WTC11 (cell line): ENCODE measurements around the gene ZNF622.

Experiments used
- AR ChIP-seq: fragments of 250-450 bp; sonication (Bioruptor Pico); IDR thresholded peaks from 2 replicates; pipeline ENCODE4 v1.9.0; 2021; ENCODE audit warnings: mild to moderate bottlenecking
- ARID4B ChIP-seq: sonication (generic); formaldehyde crosslinking; IDR thresholded peaks from 2 replicates; pipeline ENCODE4 v1.8.0; 2023; ENCODE audit warnings: missing genetic modification reagents, mild to moderate bottlenecking, borderline replicate concordance
- CREB1 ChIP-seq: sonication (generic); formaldehyde crosslinking; IDR thresholded peaks from 2 replicates; pipeline ENCODE4 v1.8.0; 2023; ENCODE audit warnings: mild to moderate bottlenecking, missing genetic modification reagents
- CTCF ChIP-seq: fragments of 200-600 bp; IDR thresholded peaks from 2 replicates; pipeline ENCODE4 v1.8.0; 2022; ENCODE audit warnings: antibody characterized with exemption
- GRHL2 ChIP-seq: fragments of 250-450 bp; sonication (Bioruptor Pico); IDR thresholded peaks from 2 replicates; pipeline ENCODE4 v1.8.0; 2022; ENCODE audit warnings: mild to moderate bottlenecking, moderate library complexity; ENCODE audit not compliant: insufficient replicate concordance, severe bottlenecking
- PRRX2 ChIP-seq: fragments of 250-450 bp; sonication (Bioruptor Pico); IDR thresholded peaks from 2 replicates; pipeline ENCODE4 v1.8.0; 2021; ENCODE audit warnings: mild to moderate bottlenecking
- USF1 ChIP-seq: sonication (generic); formaldehyde crosslinking; IDR thresholded peaks from 2 replicates; pipeline ENCODE4 v1.8.0; 2022; ENCODE audit warnings: mild to moderate bottlenecking, missing genetic modification reagents
- USF2 ChIP-seq: sonication (generic); formaldehyde crosslinking; IDR thresholded peaks from 2 replicates; pipeline ENCODE4 v1.8.1; 2023; ENCODE audit warnings: mild to moderate bottlenecking, missing genetic modification reagents, moderate library complexity
- ZBTB21 ChIP-seq: sonication (generic); formaldehyde crosslinking; IDR thresholded peaks from 2 replicates; pipeline ENCODE4 v1.8.1; 2023; ENCODE audit warnings: mild to moderate bottlenecking, missing genetic modification reagents, borderline replicate concordance
- ZNF121 ChIP-seq: sonication (generic); formaldehyde crosslinking; IDR thresholded peaks from 2 replicates; pipeline ENCODE4 v1.8.0; 2023; ENCODE audit warnings: missing genetic modification reagents
- ZNF138 ChIP-seq: sonication (generic); formaldehyde crosslinking; conservative IDR thresholded peaks from 2 replicates; pipeline ENCODE4 v1.8.1; 2022; ENCODE audit warnings: mild to moderate bottlenecking, moderate library complexity, missing genetic modification reagents
- TF ChIP-seq, protein P1 (sequence below): sonication (generic); formaldehyde crosslinking; IDR thresholded peaks from 2 replicates; pipeline ENCODE4 v1.8.1; 2023; ENCODE audit warnings: mild to moderate bottlenecking, missing genetic modification reagents
- TF ChIP-seq, protein P2 (sequence below): sonication (generic); formaldehyde crosslinking; IDR thresholded peaks from 2 replicates; pipeline ENCODE4 v1.8.0; 2022; ENCODE audit warnings: mild to moderate bottlenecking, missing genetic modification reagents
- TF ChIP-seq, protein P3 (sequence below): sonication (generic); formaldehyde crosslinking; IDR thresholded peaks from 2 replicates; pipeline ENCODE4 v1.8.1; 2023; ENCODE audit warnings: mild to moderate bottlenecking, missing genetic modification reagents, moderate library complexity

GRCh38 chr5:16457853-16458252 is 7.7 kb downstream of the ZNF622 start:
- no peak for TF ChIP-seq ZBTB21 (CRISPR knock-in tag)
- no peak for TF ChIP-seq GRHL2 (CRISPR knock-in tag)
- TF ChIP-seq CTCF = no peak
- TF ChIP-seq, protein P1, sequence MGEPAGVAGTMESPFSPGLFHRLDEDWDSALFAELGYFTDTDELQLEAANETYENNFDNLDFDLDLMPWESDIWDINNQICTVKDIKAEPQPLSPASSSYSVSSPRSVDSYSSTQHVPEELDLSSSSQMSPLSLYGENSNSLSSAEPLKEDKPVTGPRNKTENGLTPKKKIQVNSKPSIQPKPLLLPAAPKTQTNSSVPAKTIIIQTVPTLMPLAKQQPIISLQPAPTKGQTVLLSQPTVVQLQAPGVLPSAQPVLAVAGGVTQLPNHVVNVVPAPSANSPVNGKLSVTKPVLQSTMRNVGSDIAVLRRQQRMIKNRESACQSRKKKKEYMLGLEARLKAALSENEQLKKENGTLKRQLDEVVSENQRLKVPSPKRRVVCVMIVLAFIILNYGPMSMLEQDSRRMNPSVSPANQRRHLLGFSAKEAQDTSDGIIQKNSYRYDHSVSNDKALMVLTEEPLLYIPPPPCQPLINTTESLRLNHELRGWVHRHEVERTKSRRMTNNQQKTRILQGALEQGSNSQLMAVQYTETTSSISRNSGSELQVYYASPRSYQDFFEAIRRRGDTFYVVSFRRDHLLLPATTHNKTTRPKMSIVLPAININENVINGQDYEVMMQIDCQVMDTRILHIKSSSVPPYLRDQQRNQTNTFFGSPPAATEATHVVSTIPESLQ (CRISPR knock-in tag) = no peak
- TF ChIP-seq USF1 (CRISPR knock-in tag) = no peak
- TF ChIP-seq ARID4B (CRISPR knock-in tag) = no peak
- TF ChIP-seq ZNF121 (CRISPR knock-in tag) = no peak
- TF ChIP-seq ZNF138 (CRISPR knock-in tag) = no peak
- TF ChIP-seq, protein P2, sequence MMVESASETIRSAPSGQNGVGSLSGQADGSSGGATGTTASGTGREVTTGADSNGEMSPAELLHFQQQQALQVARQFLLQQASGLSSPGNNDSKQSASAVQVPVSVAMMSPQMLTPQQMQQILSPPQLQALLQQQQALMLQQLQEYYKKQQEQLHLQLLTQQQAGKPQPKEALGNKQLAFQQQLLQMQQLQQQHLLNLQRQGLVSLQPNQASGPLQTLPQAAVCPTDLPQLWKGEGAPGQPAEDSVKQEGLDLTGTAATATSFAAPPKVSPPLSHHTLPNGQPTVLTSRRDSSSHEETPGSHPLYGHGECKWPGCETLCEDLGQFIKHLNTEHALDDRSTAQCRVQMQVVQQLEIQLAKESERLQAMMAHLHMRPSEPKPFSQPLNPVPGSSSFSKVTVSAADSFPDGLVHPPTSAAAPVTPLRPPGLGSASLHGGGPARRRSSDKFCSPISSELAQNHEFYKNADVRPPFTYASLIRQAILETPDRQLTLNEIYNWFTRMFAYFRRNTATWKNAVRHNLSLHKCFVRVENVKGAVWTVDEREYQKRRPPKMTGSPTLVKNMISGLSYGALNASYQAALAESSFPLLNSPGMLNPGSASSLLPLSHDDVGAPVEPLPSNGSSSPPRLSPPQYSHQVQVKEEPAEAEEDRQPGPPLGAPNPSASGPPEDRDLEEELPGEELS = no peak
- TF ChIP-seq USF2 (CRISPR knock-in tag) = no peak
- TF ChIP-seq AR = no peak
- TF ChIP-seq, protein P3, sequence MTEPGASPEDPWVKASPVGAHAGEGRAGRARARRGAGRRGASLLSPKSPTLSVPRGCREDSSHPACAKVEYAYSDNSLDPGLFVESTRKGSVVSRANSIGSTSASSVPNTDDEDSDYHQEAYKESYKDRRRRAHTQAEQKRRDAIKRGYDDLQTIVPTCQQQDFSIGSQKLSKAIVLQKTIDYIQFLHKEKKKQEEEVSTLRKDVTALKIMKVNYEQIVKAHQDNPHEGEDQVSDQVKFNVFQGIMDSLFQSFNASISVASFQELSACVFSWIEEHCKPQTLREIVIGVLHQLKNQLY = no peak
- TF ChIP-seq PRRX2 = no peak
- TF ChIP-seq CREB1 (CRISPR knock-in tag) = no peak
